Measurements from ENCODE around the gene LHFPL2. TPM values are rescaled to one million over a fixed set of nuclear protein-coding genes. Genes with fewer than 3 reads are reported as not detected.

LHFPL2 gene
- total RNA-seq, 1 experiment from 2014 or later = 17.9 TPM

GRCh38 chr5:78576376-78576775 lies 72.2 kb downstream of the LHFPL2 start:
- no peak for DNase-seq (ENCODE audit: low read depth, low spot score)
- intact Hi-C loops (cut with micrococcal nuclease) = no loop called here
- H3K9me3 ChIP-seq (ENCODE audit: control insufficient read depth in 1 of 2, insufficient read depth in 1 of 2, low read depth in 1 of 2, low read length in 2 of 2) = no peaks in the 10 kb centered on the region
- H3K9me2 ChIP-seq (ENCODE audit: insufficient read depth) = no peaks in the 10 kb centered on the region
- H3K4me3 ChIP-seq (replicated peaks in 1 of 2; ENCODE audit: low read depth in 1 of 2, low read length in 2 of 2) = no peak overlapping the region
- no peaks in the 10 kb centered on the region for H3K27me3 ChIP-seq (ENCODE audit: insufficient read depth, low read length)
- no peak overlapping the region for H3K27ac ChIP-seq (ENCODE audit: low read depth, low read length)
- ATAC-seq = no peak
- ChIA-PET CTCF (no interaction called here), POLR2A (no interaction called here), RAD21 (ENCODE audit: low non-redundant PET in 1 of 2, low total read pairs in 2 of 2, uncharacterized antibody in 2 of 2, unreplicated experiment in 2 of 2) (no interaction called here)
- no TSS peak for BruUV-seq (replicated peaks)
- no peak overlapping the region for H3K4me2 ChIP-seq (ENCODE audit: low read length)
- H3K79me2 ChIP-seq (ENCODE audit: insufficient read depth, low read length) = no peaks in the 10 kb centered on the region
- no peak for TF ChIP-seq POLR2A (IDR thresholded peaks at IDR 0.05; ENCODE audit: borderline replicate concordance, extremely low read depth, insufficient read depth, insufficient read length)
- TF ChIP-seq SP1 (IDR thresholded peaks at IDR 0.05; ENCODE audit: low read depth) = no peak
- TF ChIP-seq SIN3A (IDR thresholded peaks at IDR 0.05; ENCODE audit: low read depth) = no peak
- TF ChIP-seq RAD21 (IDR thresholded peaks at IDR 0.05; ENCODE audit: low read depth) = no peak
- TF ChIP-seq ELF1 (IDR thresholded peaks at IDR 0.05; ENCODE audit: borderline replicate concordance, low read depth) = no peak
- no peak for TF ChIP-seq REST (IDR thresholded peaks at IDR 0.05; ENCODE audit: low read depth)
- TF ChIP-seq SRF (IDR thresholded peaks at IDR 0.05; ENCODE audit: low read depth) = no peak
- TF ChIP-seq, protein P1, sequence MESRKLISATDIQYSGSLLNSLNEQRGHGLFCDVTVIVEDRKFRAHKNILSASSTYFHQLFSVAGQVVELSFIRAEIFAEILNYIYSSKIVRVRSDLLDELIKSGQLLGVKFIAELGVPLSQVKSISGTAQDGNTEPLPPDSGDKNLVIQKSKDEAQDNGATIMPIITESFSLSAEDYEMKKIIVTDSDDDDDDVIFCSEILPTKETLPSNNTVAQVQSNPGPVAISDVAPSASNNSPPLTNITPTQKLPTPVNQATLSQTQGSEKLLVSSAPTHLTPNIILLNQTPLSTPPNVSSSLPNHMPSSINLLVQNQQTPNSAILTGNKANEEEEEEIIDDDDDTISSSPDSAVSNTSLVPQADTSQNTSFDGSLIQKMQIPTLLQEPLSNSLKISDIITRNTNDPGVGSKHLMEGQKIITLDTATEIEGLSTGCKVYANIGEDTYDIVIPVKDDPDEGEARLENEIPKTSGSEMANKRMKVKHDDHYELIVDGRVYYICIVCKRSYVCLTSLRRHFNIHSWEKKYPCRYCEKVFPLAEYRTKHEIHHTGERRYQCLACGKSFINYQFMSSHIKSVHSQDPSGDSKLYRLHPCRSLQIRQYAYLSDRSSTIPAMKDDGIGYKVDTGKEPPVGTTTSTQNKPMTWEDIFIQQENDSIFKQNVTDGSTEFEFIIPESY (IDR thresholded peaks at IDR 0.05; ENCODE audit: extremely low read depth, insufficient replicate concordance, low read length) = no peak
- TF ChIP-seq ZFX (IDR thresholded peaks at IDR 0.05) = no peak
- no peak for TF ChIP-seq CBX3 (IDR thresholded peaks at IDR 0.05; ENCODE audit: low read depth)
- no peak for TF ChIP-seq TCF7L2 (IDR thresholded peaks at IDR 0.05; ENCODE audit: borderline replicate concordance, extremely low read depth, insufficient read depth, insufficient read length)
- no peak for TF ChIP-seq YY1 (IDR thresholded peaks at IDR 0.05; ENCODE audit: extremely low read depth, insufficient replicate concordance, low read depth, low read length)
- TF ChIP-seq FOSL1 (IDR thresholded peaks at IDR 0.05; ENCODE audit: low read depth) = no peak
- H3K9ac ChIP-seq (ENCODE audit: low read length) = no peak overlapping the region
- peaks cover 0 to 9% of the 10 kb centered on the region in 2 experiments; a peak in 2 of 4 replicates for H3K4me1 ChIP-seq (ENCODE audit: control insufficient read depth in 1 of 2, insufficient read depth in 2 of 2, low read length in 2 of 2)
- no peak overlapping the region for H2AFZ ChIP-seq (ENCODE audit: low read depth, low read length, poor library complexity, severe bottlenecking)
- no peaks in the 10 kb centered on the region for H3K36me3 ChIP-seq (ENCODE audit: control insufficient read depth in 1 of 2, insufficient read depth in 2 of 2, low read length in 2 of 2)
- H4K20me1 ChIP-seq (ENCODE audit: insufficient read depth) = no peaks in the 10 kb centered on the region
